ENCODE results near the gene PCDHA1.
"Not testable (repeated sequence)": the region's sequence is repeated elsewhere in the genome, so short reads cannot be mapped to it uniquely, and the experiment has no call there.

The PCDHA1 gene

GRCh38 chr5:140785905-140786686 is at the start of gene PCDHA1:
Gene PCDHA1 (plus strand): TSS chr5:140786140.
- no peak for DNase-seq

GRCh38 chr5:140737486-140737885 is 48.5 kb upstream of the PCDHA1 start:
- no peak for DNase-seq

GRCh38 chr5:140741967-140742366 is 44.0 kb upstream of the PCDHA1 start:
- DNase-seq, result no peak

- DNase-seq, result no peak
These were observed 32.4 kb upstream of the PCDHA1 start for GRCh38 chr5:140753561-140753960.

GRCh38 chr5:140764177-140764973 is 21.6 kb upstream of the PCDHA1 start:
- DNase-seq, result no peak

GRCh38 chr5:140767444-140767843 is 18.5 kb upstream of the PCDHA1 start:
- no peak for DNase-seq

- DNase-seq, result no peak
These were observed 5.4 kb upstream of the PCDHA1 start for GRCh38 chr5:140780512-140780911.

GRCh38 chr5:140787422-140787821 is 1.5 kb downstream of the PCDHA1 start:
- DNase-seq, result not testable (repeated sequence)

GRCh38 chr5:140787849-140788504 is 2.0 kb downstream of the PCDHA1 start:
- DNase-seq, result not testable (repeated sequence)

- DNase-seq, result no peak
These were observed 5.1 kb downstream of the PCDHA1 start for GRCh38 chr5:140791089-140791488.

- DNase-seq, result no peak
These were observed 8.8 kb downstream of the PCDHA1 start, which contains the start of gene PCDHA2 for GRCh38 chr5:140794595-140795258. Gene PCDHA2 (plus strand): TSS chr5:140794852.

- DNase-seq, result no peak
These were observed 9.3 kb downstream of the PCDHA1 start for GRCh38 chr5:140795259-140795641.

- DNase-seq, result not testable (repeated sequence)
These were observed 10.3 kb downstream of the PCDHA1 start for GRCh38 chr5:140796072-140796717.

- DNase-seq, result no peak
These were observed 10.8 kb downstream of the PCDHA1 start for GRCh38 chr5:140796718-140797095.

- no peak for DNase-seq
These were observed 15.0 kb downstream of the PCDHA1 start, which contains the start of gene PCDHA3 for GRCh38 chr5:140800816-140801493. Gene PCDHA3 (plus strand): TSS chr5:140801057.

- no peak for DNase-seq
These were observed 15.5 kb downstream of the PCDHA1 start for GRCh38 chr5:140801494-140801841.

- DNase-seq, result not testable (repeated sequence)
These were observed 16.4 kb downstream of the PCDHA1 start for GRCh38 chr5:140802381-140802780.

- DNase-seq, result no peak
These were observed 16.9 kb downstream of the PCDHA1 start for GRCh38 chr5:140802781-140803271.

GRCh38 chr5:140806834-140807775 is 21.2 kb downstream of the PCDHA1 start, which contains the start of gene PCDHA4:
Gene PCDHA4 (plus strand): TSS chr5:140807068.
- no peak for DNase-seq

GRCh38 chr5:140808241-140808888 is 22.4 kb downstream of the PCDHA1 start:
- not testable (repeated sequence) for DNase-seq
